ENCODE data around the gene STK32A.

STK32A gene

DNA sequence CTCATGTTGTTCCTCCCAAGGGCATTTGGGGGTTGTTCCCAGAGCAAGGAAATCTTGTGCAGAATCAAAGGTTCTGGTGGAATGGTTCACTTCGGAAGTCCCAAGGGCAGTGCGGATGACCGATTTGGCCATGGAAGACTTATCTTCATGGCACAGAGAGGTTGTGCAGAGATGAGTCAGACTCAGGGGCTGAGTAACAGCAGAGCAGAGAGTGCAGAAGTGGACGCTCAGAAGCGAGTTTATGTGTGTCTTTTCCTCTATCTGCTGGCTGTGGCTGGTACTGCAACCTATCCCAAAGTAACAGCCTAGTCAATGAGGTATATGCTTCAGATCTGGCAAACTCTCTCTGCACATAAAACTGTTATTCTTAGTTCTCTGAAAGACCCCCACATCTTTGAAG lies 157.0 kb downstream of the STK32A start:
- no peak for DNase-seq (ENCODE audit: low read depth)

- no peak for DNase-seq (ENCODE audit: low read depth)
Observed at GRCh38 chr5:147393874-147394672, 159.2 kb downstream of the STK32A start.

- no peak for DNase-seq (ENCODE audit: low read depth)
Observed at GRCh38 chr5:147396070-147396823, 161.4 kb downstream of the STK32A start.

DNA sequence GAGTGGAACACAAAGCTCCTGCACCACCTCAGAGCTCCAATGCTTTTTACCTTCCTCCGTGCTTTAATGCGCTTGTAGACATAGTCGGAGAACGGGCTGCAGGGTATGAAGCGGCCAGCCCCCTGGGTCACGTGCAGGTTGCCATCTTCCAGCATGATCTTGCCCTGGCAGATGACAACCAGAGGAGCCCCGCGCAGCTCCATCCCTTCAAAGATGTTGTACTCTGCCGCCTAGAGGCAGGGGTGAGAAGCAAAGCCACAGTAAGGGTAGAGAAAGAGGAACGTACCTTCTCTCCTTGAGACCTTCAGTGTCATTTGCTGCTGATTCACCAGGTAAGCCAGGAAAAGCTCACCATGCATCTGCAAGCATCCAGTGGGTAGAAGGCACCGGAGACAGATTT lies 162.8 kb downstream of the STK32A start:
- no peak for DNase-seq (ENCODE audit: low read depth)

GRCh38 chr5:147398860-147399259 lies 164.0 kb downstream of the STK32A start:
- no peak for DNase-seq (ENCODE audit: low read depth)

DNA sequence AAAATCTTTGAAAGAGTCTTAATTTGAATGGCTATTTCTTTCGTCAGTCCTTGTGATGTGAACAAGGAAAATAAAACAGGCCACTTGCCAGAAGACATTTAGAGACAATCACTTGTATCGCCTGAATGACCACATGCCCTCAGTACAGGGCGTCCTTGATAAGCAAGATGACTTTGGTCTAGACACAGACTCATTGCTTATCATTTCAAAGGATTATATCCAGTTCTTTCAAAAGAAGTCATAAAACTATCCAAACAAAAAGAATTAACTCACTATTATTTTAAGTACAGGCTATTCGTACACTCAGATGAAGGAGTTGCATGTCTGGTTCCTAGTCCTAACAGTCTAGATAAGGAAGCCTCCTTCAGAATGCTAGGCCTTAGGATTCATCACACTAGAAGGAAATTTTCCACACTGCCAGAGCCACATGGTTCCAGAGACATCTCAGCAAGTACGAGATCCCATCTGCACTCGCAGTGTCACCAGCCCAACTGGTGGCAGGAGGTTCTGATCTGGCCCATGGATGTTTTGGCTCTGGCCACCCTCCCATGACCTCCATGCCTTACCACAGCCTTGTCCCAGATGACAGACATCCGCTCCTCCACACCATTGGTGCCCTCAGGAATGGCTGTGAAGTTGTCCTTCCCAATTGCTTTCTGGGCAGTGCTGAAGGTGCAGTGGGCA lies 165.4 kb downstream of the STK32A start:
- DNase-seq (ENCODE audit: low read depth), result no peak

DNA sequence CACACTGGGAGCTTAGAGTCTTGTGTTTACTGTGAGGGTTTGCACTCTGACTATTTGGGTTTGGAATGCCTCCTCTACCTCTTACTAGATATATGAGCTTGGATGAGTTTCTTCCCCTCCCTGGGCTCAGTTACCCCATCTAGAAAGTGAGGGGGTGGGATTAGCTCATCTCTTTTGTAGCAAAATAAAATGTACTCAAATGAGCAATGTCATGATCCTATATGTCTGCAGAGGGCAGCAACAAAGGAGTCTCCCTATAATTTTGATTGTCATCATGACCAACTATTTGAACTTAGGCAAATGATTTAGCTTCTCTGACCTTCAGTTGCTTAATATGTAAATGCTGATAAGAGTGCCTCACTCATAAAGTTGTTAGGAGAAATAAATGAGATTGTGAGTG lies 166.1 kb downstream of the STK32A start:
- DNase-seq (ENCODE audit: low read depth), result no peak

DNA sequence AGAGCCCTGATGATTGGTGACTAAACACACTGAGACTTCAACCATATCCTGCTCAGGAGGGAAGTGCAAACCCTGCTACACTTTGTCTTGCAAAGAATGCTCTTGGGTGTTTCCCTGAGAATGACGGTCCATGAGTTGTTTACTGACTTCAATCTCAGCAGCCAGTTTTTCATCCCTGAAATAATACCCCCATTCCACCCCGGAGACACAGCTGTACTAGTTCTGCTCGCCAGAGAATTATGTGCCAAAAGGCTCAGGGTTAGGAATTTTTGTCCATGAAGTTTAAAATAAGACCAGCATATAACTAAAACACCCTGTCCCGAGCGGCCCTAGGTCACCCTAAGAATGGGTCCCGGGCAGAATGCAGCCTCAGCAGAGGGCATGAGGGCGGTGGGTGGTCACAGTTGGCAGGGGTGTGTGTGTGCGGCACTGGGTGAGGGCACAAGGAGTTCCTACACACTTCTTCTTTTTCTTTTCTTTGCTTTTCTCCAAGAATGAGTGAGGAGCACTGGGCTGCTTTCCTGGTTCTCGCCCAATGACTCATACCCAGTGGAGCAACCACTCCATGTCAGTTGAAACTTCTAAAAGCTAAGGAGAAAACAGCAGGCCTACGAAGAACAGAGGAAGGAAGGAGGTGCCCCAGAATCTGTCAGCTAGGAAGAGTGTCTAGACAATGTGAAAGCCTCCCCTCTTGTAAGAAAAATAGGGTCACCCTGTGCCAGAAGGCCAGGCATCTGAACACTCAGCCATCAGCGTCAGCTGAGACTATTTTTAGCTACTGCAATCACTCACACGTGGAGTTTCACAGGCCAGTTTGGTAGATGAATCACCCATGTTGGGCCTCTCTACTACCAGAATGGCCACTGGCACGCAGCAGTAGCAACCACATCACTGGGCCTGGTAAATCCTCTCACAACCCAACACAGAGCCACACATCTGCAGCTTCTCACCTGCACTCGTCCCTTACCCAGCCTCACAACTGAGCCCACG lies 169.1 kb downstream of the STK32A start:
- DNase-seq (ENCODE audit: low read depth), result no peak

- DNase-seq (ENCODE audit: low read depth), result no peak
Observed at GRCh38 chr5:147404706-147405105, 169.9 kb downstream of the STK32A start.

GRCh38 chr5:147406636-147407035 lies 171.8 kb downstream of the STK32A start:
- no peak for DNase-seq (ENCODE audit: low read depth)

DNA sequence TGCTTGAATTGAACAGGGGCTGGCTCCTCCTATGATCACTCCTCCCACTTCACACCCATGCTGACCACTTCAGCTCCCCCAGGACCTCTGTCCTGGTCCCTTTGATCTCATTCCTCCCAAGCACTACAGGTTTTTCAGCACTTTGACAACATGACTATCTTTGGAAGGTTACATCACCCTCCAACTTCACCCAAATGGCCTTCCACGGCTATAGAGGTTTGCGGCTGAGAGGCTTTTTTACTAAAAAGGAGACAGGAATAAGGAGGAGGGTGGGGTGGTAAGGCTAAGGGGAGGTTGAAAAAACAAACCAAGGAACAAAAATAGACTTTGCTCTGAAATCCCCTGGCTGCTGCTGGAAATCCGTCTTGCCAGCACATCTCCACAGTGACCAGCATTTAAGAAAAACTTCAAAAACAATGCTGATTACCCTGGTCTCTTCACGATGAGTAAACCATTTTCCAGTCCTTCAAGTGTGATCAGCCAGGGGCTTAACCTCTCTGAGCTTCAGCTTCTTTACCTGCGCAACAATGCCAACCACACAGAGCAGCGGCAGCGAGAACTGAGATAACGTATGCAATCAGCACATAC lies 172.4 kb downstream of the STK32A start:
- no peak for DNase-seq (ENCODE audit: low read depth)

- DNase-seq (ENCODE audit: low read depth), result no peak
Observed at GRCh38 chr5:147408980-147409379, 174.2 kb downstream of the STK32A start.

DNA sequence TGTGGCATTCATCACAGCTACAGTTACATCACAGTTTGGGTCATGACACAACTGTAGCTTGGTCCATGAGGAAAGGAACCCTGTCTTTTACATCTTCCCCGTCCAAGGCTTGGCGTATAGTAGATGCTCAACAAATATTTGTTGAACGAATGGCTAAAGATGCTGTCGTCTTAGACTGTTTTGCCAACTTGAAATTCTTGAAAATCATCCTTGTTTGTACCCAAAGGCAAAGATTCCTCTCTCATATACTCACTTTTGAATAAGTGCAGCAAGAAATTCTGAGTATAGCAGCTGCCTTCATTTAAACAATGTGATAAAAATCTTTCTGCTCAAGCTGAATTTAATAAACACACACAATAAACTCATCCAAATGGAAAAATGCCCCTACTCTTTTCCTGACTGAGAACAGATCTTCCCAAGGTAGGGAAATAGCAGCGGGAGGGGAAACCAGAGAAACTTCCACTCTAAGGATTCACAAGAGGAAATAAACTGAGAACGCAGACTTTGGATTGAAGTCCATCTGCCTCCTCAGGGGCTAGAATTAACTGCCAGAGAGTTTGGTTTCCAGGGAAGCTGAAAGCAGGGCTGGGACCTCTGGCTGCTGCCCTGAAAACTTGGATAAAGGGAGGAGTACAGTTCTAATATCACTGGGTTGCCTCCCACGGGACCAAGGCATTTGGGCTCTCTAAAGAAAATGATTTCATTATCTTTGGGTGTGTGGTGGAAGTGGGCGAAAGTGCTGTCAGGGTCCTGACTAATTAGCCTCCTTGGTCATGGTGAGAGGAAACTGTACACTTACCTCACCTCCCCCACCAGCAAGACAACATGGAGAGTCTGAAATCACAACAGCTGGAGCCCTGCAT lies 175.9 kb downstream of the STK32A start:
- DNase-seq (ENCODE audit: low read depth), result no peak

GRCh38 chr5:147411359-147412319 lies 176.8 kb downstream of the STK32A start:
- no peak for DNase-seq (ENCODE audit: low read depth)

- DNase-seq (ENCODE audit: low read depth), result no peak
Observed at GRCh38 chr5:147412561-147412960, 177.7 kb downstream of the STK32A start.

- DNase-seq (ENCODE audit: low read depth), result no peak
Observed at GRCh38 chr5:147413266-147413665, 178.4 kb downstream of the STK32A start.

DNA sequence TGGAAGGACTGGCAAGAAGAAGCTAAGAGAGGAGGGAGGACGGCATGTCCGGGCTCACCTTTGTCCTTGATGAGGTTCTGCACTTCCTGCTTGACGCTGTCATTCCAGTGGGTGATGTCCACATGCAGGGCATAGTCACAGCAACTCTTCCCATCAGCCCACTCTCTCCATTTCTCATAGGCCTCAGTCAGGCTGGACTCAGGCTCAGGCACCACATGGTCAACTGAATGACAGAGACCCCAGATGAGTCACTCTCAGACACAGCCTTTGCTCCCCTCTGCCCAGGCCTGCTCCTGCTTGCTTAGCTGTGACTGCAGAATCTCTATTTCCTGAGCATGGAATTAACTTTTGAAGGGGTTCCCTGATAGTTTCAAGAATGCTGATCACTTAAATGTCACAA lies 180.8 kb downstream of the STK32A start:
- DNase-seq (ENCODE audit: low read depth), result no peak

- DNase-seq (ENCODE audit: low read depth), result no peak
Observed at GRCh38 chr5:147417135-147417813, 182.4 kb downstream of the STK32A start.

- no peak for DNase-seq (ENCODE audit: low read depth)
Observed at GRCh38 chr5:147418613-147419012, 183.8 kb downstream of the STK32A start.

All from stimulated activated CD8-positive, alpha-beta memory T cell treated with anti-CD3 and anti-CD28 coated beads, Interleukin-15, amount 100 ng/mL, for 1 hour (primary cell).